HPDE6-E6E7 (cell line): ENCODE measurements around the gene EGFLAM.
A peak's percentile ranks its signal among the peaks of the same experiment; 100 is the strongest.

Experiments
- DNase-seq: peaks from one replicate; pipeline ENCODE4 v3.0.0; 2011; ENCODE audit warnings: missing footprints; ENCODE audit errors: extremely low spot score

Gene EGFLAM

DNA sequence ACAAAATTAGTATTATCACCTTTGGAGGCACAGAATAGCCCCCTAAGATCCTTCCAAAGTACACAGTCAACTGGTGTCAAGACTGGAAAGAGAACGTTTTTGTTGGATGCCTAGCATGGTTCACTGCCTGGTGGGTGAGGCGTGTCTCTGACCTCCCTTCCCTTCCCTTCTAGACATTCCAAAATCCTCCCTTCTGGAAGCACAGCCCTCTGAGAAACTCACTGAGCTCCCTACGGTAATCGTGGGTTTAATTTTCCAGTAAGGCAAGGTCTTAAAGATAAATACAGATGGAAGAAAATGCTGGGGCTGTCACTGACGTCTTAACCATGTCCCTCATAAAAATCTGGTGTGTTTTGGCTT, 159.3 kb downstream of the EGFLAM start:
- no peak for DNase-seq

DNA sequence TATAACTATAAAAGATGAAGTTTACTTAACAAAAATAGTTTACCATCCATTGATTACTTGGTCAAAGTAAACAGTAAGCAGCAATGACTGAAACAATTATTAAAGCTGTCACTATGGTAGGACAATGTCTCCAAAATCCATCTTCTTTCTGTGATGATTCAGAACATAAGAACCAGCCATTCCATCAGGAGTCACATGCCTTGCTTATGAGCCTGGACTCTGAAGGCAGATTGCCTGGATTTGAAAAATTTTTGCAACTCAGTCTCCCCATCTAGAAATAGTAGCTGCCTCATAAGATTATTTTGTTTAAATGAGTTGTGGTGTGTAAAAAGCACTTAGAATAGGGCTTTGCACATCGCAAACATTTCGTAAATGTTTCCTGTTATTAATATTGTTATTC, 161.9 kb downstream of the EGFLAM start:
- no peak for DNase-seq

DNA sequence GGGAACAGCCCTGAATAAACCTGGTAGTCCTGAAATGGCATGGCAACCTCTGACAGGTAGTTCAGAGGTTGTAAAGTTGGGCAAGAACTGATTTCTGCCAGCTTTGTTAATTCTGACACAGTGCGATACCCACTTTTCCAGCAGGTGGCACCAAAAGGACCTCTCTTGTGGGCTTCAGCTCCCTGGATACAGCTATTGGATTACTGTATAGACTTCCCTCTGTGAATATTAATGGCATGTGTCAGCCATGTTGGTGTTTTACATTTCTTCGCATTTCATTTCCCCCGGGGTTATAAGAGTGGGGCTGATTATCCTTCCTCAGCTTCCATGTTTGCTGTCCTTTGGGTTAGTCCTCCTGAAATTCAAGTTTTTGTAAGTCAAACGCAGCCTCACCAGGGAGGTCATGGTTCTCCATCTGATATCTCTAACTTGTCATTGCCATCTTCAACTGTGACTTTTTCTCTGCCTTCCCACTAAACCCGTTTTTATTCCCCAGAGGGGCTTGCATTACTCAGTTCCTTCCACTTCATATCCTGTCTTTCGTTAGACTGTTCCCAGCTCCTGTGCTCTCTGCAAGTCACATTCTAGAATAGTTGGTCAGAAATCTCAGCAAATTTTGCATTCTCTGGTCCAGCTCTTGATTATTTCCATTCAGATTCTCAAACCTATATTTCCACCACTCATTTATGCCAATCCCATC, 162.5 kb downstream of the EGFLAM start:
- peak; percentile 73 for DNase-seq

DNA sequence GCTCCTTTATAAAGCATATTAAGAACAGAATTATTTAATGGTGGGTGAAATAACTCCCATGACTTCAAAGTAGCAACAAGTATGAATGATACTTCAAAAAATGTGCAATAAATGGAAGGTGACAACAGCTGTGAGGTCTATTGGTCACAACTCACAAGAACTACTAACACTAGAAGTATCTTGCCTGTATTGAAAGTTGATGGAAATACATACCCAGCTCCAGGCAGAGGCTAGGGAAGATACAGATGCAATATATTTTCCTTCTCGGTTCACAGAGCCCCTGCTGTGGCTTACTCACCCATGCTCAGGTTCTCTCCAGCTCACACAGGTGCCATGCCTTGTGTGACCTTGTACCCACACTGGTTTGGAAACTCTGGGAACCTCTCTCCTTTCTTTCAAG, 164.3 kb downstream of the EGFLAM start:
- DNase-seq = no peak

DNA sequence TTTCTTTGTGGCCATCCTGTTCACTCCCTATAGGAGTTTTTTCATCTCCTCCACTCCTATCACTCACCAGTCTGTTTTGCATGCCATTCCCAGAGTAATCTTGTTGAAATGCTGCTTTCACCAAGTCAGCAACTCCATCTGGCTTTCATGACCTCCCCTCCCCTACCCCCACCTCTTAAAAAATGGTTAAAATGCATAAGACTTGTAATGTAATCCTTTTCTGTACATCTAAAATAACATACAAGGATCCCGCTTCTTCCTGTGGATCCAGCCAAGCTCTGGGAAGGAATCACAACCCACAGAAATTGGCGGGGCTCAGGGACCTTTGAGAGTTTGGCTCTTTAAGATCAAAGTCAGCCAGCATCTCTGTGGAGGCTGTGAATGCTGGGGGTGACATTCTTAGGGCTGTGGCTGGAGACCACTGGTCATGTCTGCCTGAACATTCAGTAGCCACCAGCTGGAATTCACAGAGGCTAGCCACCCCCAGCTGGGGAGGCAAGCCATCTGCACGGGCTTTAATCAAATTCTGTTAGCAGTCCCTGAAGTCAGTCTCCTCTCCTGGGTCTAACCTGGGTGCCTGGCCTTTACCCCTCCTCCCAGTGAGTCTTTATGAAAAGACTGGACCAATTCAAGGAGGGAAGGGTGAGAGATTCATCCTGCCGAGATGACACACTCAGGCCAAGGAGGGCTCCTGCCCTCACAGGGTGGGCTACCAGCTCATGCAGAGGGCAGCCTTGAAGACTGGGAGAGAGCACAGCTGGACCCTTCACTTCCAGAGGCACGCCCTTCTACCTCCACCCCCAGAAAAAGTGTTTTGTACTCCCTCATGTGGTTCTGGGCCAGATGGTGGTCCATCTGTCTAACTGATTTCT, 165.2 kb downstream of the EGFLAM start:
- no peak for DNase-seq

DNA sequence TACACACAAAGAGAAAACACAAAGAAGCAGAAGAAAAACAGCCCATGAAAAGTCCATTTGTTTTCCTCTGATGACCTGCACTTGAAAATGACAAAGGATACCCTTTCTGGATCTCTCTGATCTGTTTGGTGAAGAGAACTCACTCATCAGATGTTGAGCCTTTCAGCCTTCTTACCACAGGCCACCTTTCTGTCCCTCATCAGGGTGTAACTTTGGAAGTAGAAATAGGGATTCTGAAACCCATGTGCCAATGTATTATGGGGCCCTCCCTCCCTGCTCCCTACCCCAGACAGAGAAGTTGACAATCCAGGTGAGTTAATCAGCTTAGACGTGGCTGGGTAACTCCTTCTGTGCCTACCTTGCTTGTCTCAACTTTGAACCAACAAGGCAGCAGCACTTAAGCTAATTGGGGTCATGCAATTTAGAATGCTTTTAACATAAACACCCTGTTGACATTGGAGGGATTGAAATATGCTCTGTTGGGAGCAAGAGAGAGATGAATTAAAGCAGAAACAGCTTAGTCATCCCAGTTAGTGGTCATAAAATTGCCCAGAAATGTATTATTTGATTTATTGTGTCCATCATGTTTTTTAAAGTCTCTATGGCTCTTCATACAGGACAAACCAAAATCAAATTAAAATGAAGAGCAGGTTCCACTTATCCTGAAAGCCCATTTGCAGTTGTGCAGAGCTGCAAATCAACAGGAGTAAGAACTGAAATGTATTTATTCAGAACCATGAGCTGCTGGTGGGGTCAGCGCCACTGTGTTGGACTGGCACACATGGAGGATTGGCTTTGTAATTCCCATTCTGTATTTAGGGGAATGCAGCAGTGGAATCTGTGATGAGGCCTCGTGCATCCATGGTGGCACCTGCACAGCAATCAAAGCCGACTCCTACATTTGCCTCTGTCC, 166.0 kb downstream of the EGFLAM start:
- DNase-seq = no peak

GRCh38 chr5:38426490-38426889, 168.1 kb downstream of the EGFLAM start:
- DNase-seq = no peak

DNA sequence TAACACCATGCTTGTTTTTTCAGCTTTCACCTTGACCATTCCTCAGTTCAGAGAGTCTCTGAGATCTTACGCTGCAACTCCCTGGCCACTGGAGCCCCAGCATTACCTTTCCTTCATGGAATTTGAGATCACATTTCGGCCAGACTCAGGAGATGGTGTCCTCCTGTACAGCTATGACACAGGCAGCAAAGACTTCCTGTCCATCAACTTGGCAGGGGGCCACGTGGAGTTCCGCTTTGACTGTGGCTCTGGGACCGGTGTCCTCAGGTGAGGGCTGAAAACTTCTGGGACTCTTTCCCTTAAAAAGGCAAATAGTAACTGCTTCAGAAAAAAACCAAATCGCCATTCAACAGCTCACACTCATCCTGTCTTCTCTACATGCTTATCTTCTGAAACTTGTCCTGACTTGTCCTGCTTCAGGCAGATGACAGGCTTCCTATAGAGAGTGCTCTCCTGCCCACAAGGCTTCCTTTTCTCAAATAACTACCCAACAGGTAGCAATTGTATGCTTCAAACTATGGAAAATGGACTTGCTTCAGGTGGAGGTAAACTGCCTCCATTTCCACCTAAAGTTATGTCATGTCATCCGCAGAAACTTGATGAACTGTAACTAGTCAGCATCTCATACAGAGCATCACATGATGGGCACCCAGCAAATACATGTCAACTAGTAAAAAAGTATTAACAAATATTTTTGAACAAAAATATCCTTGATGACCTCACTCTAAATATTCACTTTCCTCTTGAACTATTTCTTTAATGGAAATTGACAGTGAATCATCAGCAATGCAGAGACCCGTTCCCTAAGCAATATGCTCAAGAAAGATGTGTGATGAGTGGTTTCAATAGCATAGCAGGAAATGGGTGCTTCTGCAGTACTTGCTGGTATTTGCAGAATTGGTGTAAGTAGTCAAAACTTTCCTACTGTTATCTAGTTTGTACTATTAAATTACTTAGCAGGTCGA, 168.9 kb downstream of the EGFLAM start:
- DNase-seq = peak; percentile 46

DNA sequence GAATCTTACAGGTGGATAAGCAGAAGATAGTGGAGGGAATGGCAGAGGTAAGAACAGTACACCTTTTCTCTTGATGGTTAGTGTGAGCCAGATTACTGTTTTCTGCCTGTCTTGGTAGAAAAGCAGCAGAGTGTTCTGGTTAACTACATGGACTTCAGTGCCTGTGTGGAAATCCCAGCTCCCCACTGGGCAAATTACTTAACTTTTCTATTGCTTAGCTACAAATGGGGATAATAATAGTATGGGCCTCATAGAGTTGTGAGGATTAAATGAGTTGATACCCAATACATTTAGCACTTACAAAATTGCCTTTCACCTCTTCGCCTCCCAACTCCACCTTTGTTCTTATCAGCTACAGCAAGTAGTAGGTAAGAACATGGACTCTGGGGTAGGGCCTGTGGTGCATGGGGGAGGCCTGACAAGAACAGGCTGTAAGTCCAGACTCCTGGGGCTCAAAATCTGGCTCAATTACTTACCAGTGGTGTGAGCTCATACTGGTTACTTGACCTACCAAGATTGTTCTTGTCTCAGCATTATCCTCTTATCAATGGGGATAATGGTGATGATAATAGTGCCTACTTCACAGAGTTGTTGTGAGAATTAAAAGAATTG, 173.0 kb downstream of the EGFLAM start:
- no peak for DNase-seq

DNA sequence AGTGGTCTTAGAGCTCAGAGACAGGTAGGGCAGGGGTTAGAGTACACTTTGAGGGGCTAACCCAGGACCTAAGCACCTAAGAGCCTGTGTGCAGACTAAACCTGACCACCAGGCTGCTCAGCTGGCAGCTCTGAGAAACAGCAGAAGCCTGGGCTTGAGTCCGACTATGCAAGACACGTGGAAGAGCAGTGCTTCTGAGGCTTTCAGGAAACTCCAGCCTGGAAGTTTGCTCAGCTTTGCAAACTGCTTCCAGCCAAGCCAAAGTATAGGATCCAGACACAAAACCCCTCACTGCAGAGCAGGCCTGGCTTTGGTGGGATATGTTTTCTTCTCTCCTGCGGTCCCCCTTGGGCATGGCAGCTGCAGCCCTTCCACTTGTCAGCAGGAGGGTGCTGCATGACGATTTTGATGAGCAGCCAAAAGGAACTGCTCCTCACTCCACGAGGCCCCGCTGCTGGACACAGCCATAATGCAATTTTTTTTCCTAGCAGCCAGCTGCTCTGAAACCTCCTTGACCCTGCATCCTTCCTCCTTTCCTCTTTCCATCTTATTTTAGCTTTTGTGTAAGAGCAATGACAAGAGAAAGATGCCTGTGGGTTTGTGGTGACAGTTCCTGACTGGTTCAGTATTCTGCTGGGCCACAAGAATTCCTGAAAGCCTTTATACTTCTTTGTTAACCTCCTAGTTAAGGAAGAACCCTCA, 175.0 kb downstream of the EGFLAM start:
- no peak for DNase-seq

- DNase-seq = no peak
These were observed 176.8 kb downstream of the EGFLAM start for GRCh38 chr5:38434966-38435705.

GRCh38 chr5:38438757-38439156, 180.4 kb downstream of the EGFLAM start:
- DNase-seq = no peak

- DNase-seq = peak; percentile 88
These were observed 183.3 kb downstream of the EGFLAM start for GRCh38 chr5:38441453-38442246.

- no peak for DNase-seq
These were observed 183.9 kb downstream of the EGFLAM start for GRCh38 chr5:38442247-38442573.

DNA sequence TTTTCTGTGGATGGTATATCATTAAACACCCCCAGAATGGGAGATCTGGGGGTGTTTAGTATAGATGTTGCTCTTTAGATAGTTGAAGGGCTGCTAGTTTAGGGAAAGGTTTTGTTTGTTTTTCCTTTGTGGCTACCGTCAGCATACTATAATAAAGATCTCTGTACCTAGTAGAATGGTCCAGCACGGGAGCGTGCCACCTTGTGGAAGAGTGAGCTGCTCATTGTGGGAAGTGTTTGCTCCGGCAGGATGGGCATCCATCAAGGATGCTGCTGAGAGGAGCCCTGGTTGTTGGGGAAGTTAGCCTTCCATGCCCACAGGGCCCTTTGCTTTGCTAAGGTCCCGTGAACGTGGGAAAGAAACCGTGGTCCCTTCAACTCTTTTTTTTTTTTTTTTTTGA, 185.0 kb downstream of the EGFLAM start:
- DNase-seq = no peak

DNA sequence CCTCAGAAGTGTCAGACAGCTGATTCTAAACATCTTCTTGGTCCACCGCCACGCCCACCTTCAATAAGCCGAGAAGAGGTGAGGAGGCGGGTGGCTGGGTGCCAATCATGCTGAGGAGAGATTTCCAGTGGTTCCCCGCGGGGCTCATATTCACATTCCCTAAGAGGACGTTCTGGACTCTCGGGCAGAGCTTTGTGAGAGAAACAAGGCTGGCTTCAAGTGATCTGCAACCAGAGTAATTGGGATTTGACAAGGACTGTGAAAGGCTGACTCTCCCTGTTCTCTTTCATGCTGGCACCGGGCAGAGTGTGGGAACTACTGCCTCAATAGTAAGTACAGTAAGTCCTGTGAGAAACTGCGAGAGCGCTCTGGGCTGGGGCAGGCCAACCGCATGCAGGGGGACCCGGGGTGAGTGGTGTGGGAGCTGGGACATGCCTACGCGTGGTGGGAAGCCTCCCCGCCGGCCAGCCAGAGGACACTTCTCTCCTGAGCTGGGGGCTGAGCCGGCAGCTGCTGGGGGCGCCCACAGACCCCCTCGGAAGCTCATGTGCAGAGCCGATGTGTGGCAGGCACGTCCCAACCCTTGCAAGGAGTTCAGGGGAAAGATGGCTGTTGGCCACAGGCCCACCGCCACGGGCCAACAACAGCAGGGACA, 187.1 kb downstream of the EGFLAM start:
- no peak for DNase-seq

GRCh38 chr5:38446029-38446522, 187.7 kb downstream of the EGFLAM start:
- no peak for DNase-seq

DNA sequence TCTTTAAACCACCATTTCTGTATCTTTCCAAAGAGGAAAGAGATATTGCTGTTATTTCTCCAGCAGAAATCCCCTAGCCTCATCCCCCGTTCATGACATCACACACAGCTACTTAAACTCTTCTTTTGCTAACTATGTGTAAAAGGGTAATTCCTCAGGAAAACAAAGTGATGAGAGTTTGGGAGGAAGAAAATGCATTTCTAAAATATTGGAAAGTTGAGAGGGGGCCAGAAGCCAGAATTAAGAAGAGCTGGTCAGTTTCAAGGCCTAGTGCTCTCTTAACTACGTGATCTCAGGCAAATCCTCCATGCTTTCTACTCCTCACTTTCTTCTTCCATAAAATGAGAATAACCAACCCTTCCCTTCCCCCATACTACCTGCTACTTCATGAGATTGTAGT, 188.7 kb downstream of the EGFLAM start:
- no peak for DNase-seq
